Measurements from ENCODE around the gene CD1B.
"Not testable (repeated sequence)": the region's sequence is repeated elsewhere in the genome, so short reads cannot be mapped to it uniquely, and the experiment has no call there.

CD1B gene

DNA sequence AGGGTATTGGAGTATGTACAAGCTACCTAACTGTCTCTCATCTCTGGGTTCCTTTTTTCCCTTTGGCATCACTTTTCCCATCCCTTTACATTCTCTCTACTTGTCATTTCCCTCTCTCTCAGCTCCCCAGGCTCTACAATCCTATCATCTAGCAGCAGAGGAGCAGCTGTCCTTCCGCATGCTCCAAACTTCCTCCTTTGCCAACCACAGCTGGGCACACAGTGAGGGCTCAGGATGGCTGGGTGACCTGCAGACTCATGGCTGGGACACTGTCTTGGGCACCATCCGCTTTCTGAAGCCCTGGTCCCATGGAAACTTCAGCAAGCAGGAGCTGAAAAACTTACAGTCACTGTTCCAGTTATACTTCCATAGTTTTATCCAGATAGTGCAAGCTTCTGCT is 22.9 kb upstream of the CD1B start:
- no peaks in the 10 kb centered on the region for H3K4me1 ChIP-seq (ENCODE audit: insufficient read depth, low read length, poor library complexity, severe bottlenecking)
- no peak overlapping the region for H3K4me3 ChIP-seq (ENCODE audit: low read length, poor library complexity, severe bottlenecking)
- H3K4me2 ChIP-seq (ENCODE audit: low read depth, low read length, poor library complexity, severe bottlenecking): no peak overlapping the region
- no peaks in the 10 kb centered on the region for H3K9me3 ChIP-seq (ENCODE audit: insufficient read depth, low read depth, low read length)
- no peaks in the 10 kb centered on the region for H3K36me3 ChIP-seq (ENCODE audit: insufficient read depth, low read length)
- H3F3A ChIP-seq (ENCODE audit: low read depth): no peaks in the 10 kb centered on the region
- no peaks in the 10 kb centered on the region for H3K79me2 ChIP-seq (ENCODE audit: insufficient read depth, low read length)
- no peaks in the 10 kb centered on the region for H3K27me3 ChIP-seq (ENCODE audit: insufficient read depth, low read length, poor library complexity, severe bottlenecking)
- no peak overlapping the region for H3K9ac ChIP-seq (ENCODE audit: low read depth, low read length, poor library complexity, severe bottlenecking)
- no peaks in the 10 kb centered on the region for H3K9me2 ChIP-seq (replicated peaks; ENCODE audit: low read depth, low read length)
- no peak overlapping the region for H2AFZ ChIP-seq (ENCODE audit: low read length)
- H4K20me1 ChIP-seq (ENCODE audit: insufficient read depth, low read length, poor library complexity, severe bottlenecking): no peaks in the 10 kb centered on the region
- TF ChIP-seq EZH2phosphoT487 (IDR thresholded peaks at IDR 0.05; ENCODE audit: borderline replicate concordance): no peak
- TF ChIP-seq, protein P1, sequence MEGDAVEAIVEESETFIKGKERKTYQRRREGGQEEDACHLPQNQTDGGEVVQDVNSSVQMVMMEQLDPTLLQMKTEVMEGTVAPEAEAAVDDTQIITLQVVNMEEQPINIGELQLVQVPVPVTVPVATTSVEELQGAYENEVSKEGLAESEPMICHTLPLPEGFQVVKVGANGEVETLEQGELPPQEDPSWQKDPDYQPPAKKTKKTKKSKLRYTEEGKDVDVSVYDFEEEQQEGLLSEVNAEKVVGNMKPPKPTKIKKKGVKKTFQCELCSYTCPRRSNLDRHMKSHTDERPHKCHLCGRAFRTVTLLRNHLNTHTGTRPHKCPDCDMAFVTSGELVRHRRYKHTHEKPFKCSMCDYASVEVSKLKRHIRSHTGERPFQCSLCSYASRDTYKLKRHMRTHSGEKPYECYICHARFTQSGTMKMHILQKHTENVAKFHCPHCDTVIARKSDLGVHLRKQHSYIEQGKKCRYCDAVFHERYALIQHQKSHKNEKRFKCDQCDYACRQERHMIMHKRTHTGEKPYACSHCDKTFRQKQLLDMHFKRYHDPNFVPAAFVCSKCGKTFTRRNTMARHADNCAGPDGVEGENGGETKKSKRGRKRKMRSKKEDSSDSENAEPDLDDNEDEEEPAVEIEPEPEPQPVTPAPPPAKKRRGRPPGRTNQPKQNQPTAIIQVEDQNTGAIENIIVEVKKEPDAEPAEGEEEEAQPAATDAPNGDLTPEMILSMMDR (conservative IDR thresholded peaks at IDR 0.05; ENCODE audit: low read length): no peak

DNA sequence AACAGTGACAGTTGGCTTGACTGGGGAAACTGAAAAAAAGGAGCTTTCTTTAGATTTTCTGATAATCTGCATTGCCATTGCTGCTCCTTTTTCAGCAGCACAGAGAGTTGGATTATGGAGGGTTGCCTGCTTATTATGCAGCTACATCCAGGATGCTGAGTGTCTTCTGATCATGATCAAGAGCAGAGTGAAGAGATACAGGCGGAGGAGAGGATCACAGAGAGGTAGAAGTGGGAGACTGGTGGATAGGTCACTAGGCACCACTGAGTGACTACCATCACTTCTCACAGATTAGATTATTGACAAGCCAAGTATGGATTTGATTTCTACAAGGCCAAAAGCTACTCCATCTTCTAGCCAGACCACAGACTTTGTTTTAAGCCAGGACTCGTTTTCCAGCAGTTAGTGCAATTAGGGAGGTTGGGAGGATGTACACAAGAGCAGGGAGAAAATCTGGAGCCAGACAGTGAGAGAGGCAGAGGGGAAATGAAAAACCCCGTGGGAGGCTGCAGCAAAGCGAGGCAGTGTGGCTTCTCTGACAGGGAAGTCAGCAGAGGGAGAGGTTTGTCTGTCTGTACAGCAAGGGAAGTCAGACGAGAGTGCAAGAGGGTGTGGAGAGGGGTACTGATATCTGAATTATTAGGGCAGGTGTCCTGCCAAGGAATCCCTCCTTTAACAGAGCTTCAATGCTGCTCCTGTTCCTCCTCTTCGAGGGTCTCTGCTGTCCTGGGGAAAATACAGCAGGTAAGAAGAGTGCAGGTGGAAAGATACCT is 22.2 kb upstream of the CD1B start, which contains the start of gene CD1E:
CD1E (plus strand) TSS at position 592 of the 773 bp plus-strand sequence; CDS start at position 687, 95 bp downstream.
- H2AFZ ChIP-seq (ENCODE audit: low read length): no peak within 1 kb of the TSS
- no peaks in the 10 kb centered on the region for H3K79me2 ChIP-seq (ENCODE audit: insufficient read depth, low read length)
- no peak within 1 kb of the TSS for H3K4me3 ChIP-seq (ENCODE audit: low read length, poor library complexity, severe bottlenecking)
- H3K9me2 ChIP-seq (replicated peaks; ENCODE audit: low read depth, low read length): no peaks in the 10 kb centered on the region
- H3K9ac ChIP-seq (ENCODE audit: low read depth, low read length, poor library complexity, severe bottlenecking): no peak within 1 kb of the TSS
- no peak for TF ChIP-seq EZH2phosphoT487 (IDR thresholded peaks at IDR 0.05; ENCODE audit: borderline replicate concordance)
- TF ChIP-seq, protein P1 (conservative IDR thresholded peaks at IDR 0.05; ENCODE audit: low read length): no peak
- no peaks in the 10 kb centered on the region for H3K9me3 ChIP-seq (ENCODE audit: insufficient read depth, low read depth, low read length)
- no peaks in the 10 kb centered on the region for H3K4me1 ChIP-seq (ENCODE audit: insufficient read depth, low read length, poor library complexity, severe bottlenecking)
- no peaks in the 10 kb centered on the region for H3K27me3 ChIP-seq (ENCODE audit: insufficient read depth, low read length, poor library complexity, severe bottlenecking)
- no peak within 1 kb of the TSS for H3K4me2 ChIP-seq (ENCODE audit: low read depth, low read length, poor library complexity, severe bottlenecking)
- H3F3A ChIP-seq (ENCODE audit: low read depth): no peaks in the 10 kb centered on the region
- H4K20me1 ChIP-seq (ENCODE audit: insufficient read depth, low read length, poor library complexity, severe bottlenecking): no peaks in the 10 kb centered on the region
- no peaks in the 10 kb centered on the region for H3K36me3 ChIP-seq (ENCODE audit: insufficient read depth, low read length)

DNA sequence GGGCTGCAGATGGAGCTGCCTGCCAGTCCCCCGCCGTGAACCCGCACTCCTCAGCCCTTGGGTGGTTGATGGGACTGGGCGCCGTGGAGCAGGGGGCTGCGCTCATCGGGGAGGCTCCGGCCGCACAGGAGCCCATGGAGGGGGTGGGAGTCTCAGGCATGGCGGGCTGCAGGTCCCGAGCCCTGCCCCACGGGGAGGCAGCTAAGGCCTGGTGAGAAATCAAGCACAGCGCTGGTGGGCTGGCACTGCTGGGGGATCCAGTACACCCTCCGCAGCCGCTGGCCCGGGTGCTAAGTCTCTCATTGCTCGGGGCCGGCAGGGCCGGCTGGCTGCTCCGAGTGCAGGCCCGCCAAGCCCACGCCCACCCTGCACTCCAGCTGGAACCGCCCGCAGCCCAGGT is 17.6 kb upstream of the CD1B start:
- not testable (repeated sequence) for H3K4me2 ChIP-seq (ENCODE audit: low read depth, low read length, poor library complexity, severe bottlenecking); H3K4me1 ChIP-seq (ENCODE audit: insufficient read depth, low read length, poor library complexity, severe bottlenecking); H3K36me3 ChIP-seq (ENCODE audit: insufficient read depth, low read length); H4K20me1 ChIP-seq (ENCODE audit: insufficient read depth, low read length, poor library complexity, severe bottlenecking); H3K9me2 ChIP-seq (replicated peaks; ENCODE audit: low read depth, low read length); H2AFZ ChIP-seq (ENCODE audit: low read length); H3K4me3 ChIP-seq (ENCODE audit: low read length, poor library complexity, severe bottlenecking); H3K9ac ChIP-seq (ENCODE audit: low read depth, low read length, poor library complexity, severe bottlenecking); H3K79me2 ChIP-seq (ENCODE audit: insufficient read depth, low read length); H3F3A ChIP-seq (ENCODE audit: low read depth); H3K27me3 ChIP-seq (ENCODE audit: insufficient read depth, low read length, poor library complexity, severe bottlenecking); H3K9me3 ChIP-seq (ENCODE audit: insufficient read depth, low read depth, low read length)

DNA sequence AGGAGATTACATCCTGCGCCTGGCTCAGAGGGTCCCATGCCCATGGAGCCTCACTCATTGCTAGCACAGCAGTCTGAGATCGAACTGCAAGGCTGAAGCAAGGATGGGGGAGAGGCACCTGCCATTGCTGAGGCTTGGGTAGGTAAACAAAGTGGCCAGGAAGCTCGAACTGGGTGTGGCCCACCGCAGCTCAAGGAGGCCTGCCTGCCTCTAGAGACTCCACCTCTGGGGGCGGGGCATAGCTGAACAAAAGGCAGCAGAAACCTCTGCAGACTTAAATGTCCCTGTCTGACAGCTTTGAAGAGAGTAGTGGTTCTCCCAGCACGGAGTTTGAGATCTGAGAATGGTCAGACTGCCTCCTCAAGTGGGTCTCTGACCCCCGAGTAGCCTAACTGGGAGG is 5.1 kb upstream of the CD1B start:
- H3K27me3 ChIP-seq (ENCODE audit: insufficient read depth, low read length, poor library complexity, severe bottlenecking); H4K20me1 ChIP-seq (ENCODE audit: insufficient read depth, low read length, poor library complexity, severe bottlenecking); H3K4me2 ChIP-seq (ENCODE audit: low read depth, low read length, poor library complexity, severe bottlenecking); H3K36me3 ChIP-seq (ENCODE audit: insufficient read depth, low read length); H3K9ac ChIP-seq (ENCODE audit: low read depth, low read length, poor library complexity, severe bottlenecking); H3K9me3 ChIP-seq (ENCODE audit: insufficient read depth, low read depth, low read length); H2AFZ ChIP-seq (ENCODE audit: low read length); H3K9me2 ChIP-seq (replicated peaks; ENCODE audit: low read depth, low read length); H3F3A ChIP-seq (ENCODE audit: low read depth); H3K79me2 ChIP-seq (ENCODE audit: insufficient read depth, low read length); H3K4me3 ChIP-seq (ENCODE audit: low read length, poor library complexity, severe bottlenecking): not testable (repeated sequence)
- peaks cover 20% of the 10 kb centered on the region for H3K4me1 ChIP-seq (ENCODE audit: insufficient read depth, low read length, poor library complexity, severe bottlenecking)
